ENCODE measurements around the gene XRRA1. TPM values are rescaled to one million over a fixed set of nuclear protein-coding genes. Genes with fewer than 3 reads are reported as not detected.

XRRA1 gene
- total RNA-seq, 2 donors from 2014 or later: 7.2 to 9.0 TPM

GRCh38 chr11:74840486-74840885, 108.4 kb downstream of the XRRA1 start:
- H3K4me3 ChIP-seq (ENCODE audit: low read length): no peak overlapping the region
- H3K9me3 Mint-ChIP-seq: no peaks in the 10 kb centered on the region
- WGBS, 2 experiments (ENCODE audit: insufficient coverage in 1 of 2, insufficient read length in 1 of 2): 93% methylated on average over 2 of the region's 2 CpGs; no CpG with 5 or more reads in 1 of the 2 experiments
- H3K4me1 Mint-ChIP-seq: peaks cover 13% of the 10 kb centered on the region
- no peak overlapping the region for H3K9ac ChIP-seq (ENCODE audit: extremely low read depth, low read length, poor library complexity, severe bottlenecking)
- H3K27me3 ChIP-seq (ENCODE audit: control insufficient read depth, insufficient read depth, low read length, poor library complexity, severe bottlenecking): no peaks in the 10 kb centered on the region
- H3K27ac ChIP-seq (ENCODE audit: low read depth, low read length): no peak overlapping the region
- H3K27ac Mint-ChIP-seq: no peak overlapping the region
- no peak for DNase-seq
- H3K27me3 Mint-ChIP-seq (ENCODE audit: insufficient read depth): no peaks in the 10 kb centered on the region
- peaks cover 42% of the 10 kb centered on the region for H3K36me3 Mint-ChIP-seq (ENCODE audit: low read depth)
- no peak for TF ChIP-seq CTCF (conservative IDR thresholded peaks at IDR 0.05)
- H3K4me1 ChIP-seq (ENCODE audit: control insufficient read depth, insufficient read depth, low read length): no peaks in the 10 kb centered on the region
- no peak overlapping the region for H3K4me3 Mint-ChIP-seq
- H3K36me3 ChIP-seq (ENCODE audit: control insufficient read depth, insufficient read depth, low read length): peaks cover 78% of the 10 kb centered on the region
- no peaks in the 10 kb centered on the region for H3K9me3 ChIP-seq (ENCODE audit: control insufficient read depth, low read length)

GRCh38 chr11:74839971-74840370, 108.9 kb downstream of the XRRA1 start:
- Mint-ChIP-seq H3K4me1 (peaks cover 13% of the 10 kb centered on the region), H3K36me3 (ENCODE audit: low read depth) (peaks cover 42% of the 10 kb centered on the region), H3K9me3 (no peaks in the 10 kb centered on the region), H3K27ac (no peak overlapping the region), H3K27me3 (ENCODE audit: insufficient read depth) (no peaks in the 10 kb centered on the region), H3K4me3 (no peak overlapping the region)
- Histone ChIP-seq H3K27ac (ENCODE audit: low read depth, low read length) (no peak overlapping the region), H3K4me3 (ENCODE audit: low read length) (no peak overlapping the region), H3K36me3 (ENCODE audit: control insufficient read depth, insufficient read depth, low read length) (peaks cover 78% of the 10 kb centered on the region), H3K9ac (ENCODE audit: extremely low read depth, low read length, poor library complexity, severe bottlenecking) (no peak overlapping the region), H3K9me3 (ENCODE audit: control insufficient read depth, low read length) (no peaks in the 10 kb centered on the region), H3K4me1 (ENCODE audit: control insufficient read depth, insufficient read depth, low read length) (no peaks in the 10 kb centered on the region), H3K27me3 (ENCODE audit: control insufficient read depth, insufficient read depth, low read length, poor library complexity, severe bottlenecking) (no peaks in the 10 kb centered on the region)
- TF ChIP-seq CTCF (conservative IDR thresholded peaks at IDR 0.05): no peak
- DNase-seq: no peak
- 98 to 100% methylated on average over 2 of the region's 2 CpGs for WGBS, 2 experiments (ENCODE audit: insufficient coverage in 1 of 2, insufficient read length in 1 of 2)

GRCh38 chr11:74839446-74839845, 109.4 kb downstream of the XRRA1 start:
- Mint-ChIP-seq H3K36me3 (ENCODE audit: low read depth) (peaks cover 46% of the 10 kb centered on the region), H3K27ac (no peak overlapping the region), H3K9me3 (no peaks in the 10 kb centered on the region), H3K4me3 (no peak overlapping the region), H3K4me1 (peaks cover 13% of the 10 kb centered on the region), H3K27me3 (ENCODE audit: insufficient read depth) (no peaks in the 10 kb centered on the region)
- Histone ChIP-seq H3K9ac (ENCODE audit: extremely low read depth, low read length, poor library complexity, severe bottlenecking) (no peak overlapping the region), H3K4me1 (ENCODE audit: control insufficient read depth, insufficient read depth, low read length) (no peaks in the 10 kb centered on the region), H3K27ac (ENCODE audit: low read depth, low read length) (no peak overlapping the region), H3K27me3 (ENCODE audit: control insufficient read depth, insufficient read depth, low read length, poor library complexity, severe bottlenecking) (no peaks in the 10 kb centered on the region), H3K36me3 (ENCODE audit: control insufficient read depth, insufficient read depth, low read length) (peaks cover 81% of the 10 kb centered on the region), H3K4me3 (ENCODE audit: low read length) (no peak overlapping the region), H3K9me3 (ENCODE audit: control insufficient read depth, low read length) (no peaks in the 10 kb centered on the region)
- TF ChIP-seq CTCF (conservative IDR thresholded peaks at IDR 0.05): no peak
- no peak for DNase-seq
- no CpG with 5 or more reads among the region's 1 CpG for WGBS, 2 experiments (ENCODE audit: insufficient coverage in 1 of 2, insufficient read length in 1 of 2)
